ENCODE measurements around the gene THOC6.

THOC6 gene

GRCh38 chr16:2982402-2982801, 41.4 kb upstream of the THOC6 start:
- no peak overlapping the region for H3K4me3 ChIP-seq (ENCODE audit: low read depth in 1 of 2, low read length in 2 of 2)
- no peaks in the 10 kb centered on the region for H3K4me1 ChIP-seq (ENCODE audit: insufficient read depth, low read length)
- H3K36me3 ChIP-seq (ENCODE audit: insufficient read depth, low read length): no peaks in the 10 kb centered on the region

GRCh38 chr16:2983706-2984136, 40.1 kb upstream of the THOC6 start:
- H3K4me1 ChIP-seq (ENCODE audit: insufficient read depth, low read length): no peaks in the 10 kb centered on the region
- no peak overlapping the region for H3K27ac ChIP-seq (ENCODE audit: low read depth, low read length)
- peaks cover 0 to 11% of the 10 kb centered on the region in 2 donors for H3K27me3 ChIP-seq (ENCODE audit: control insufficient read depth in 1 of 2, insufficient read depth in 2 of 2, low read length in 2 of 2)
- no peak overlapping the region for H3K4me3 ChIP-seq (ENCODE audit: low read depth in 1 of 2, low read length in 2 of 2)
- no peaks in the 10 kb centered on the region for H3K36me3 ChIP-seq (ENCODE audit: insufficient read depth, low read length)
- H3K9me3 ChIP-seq (ENCODE audit: low read length): no peaks in the 10 kb centered on the region
- H3K9ac ChIP-seq (ENCODE audit: low read length): no peak overlapping the region

More at GRCh38 chr16:2982402-2982801, 41.4 kb upstream of the THOC6 start:
- peaks cover 0 to 18% of the 10 kb centered on the region in 2 donors for H3K27me3 ChIP-seq (ENCODE audit: control insufficient read depth in 1 of 2, insufficient read depth in 2 of 2, low read length in 2 of 2)
- H3K27ac ChIP-seq (ENCODE audit: low read depth, low read length): no peak overlapping the region
- no peaks in the 10 kb centered on the region for H3K9me3 ChIP-seq (ENCODE audit: low read length)
- H3K9ac ChIP-seq (ENCODE audit: low read length): no peak overlapping the region

GRCh38 chr16:2985462-2985861, 38.4 kb upstream of the THOC6 start:
- Histone ChIP-seq H3K4me1 (ENCODE audit: insufficient read depth, low read length) (no peaks in the 10 kb centered on the region), H3K9ac (ENCODE audit: low read length) (no peak overlapping the region), H3K27ac (ENCODE audit: low read depth, low read length) (no peak overlapping the region)

GRCh38 chr16:2985893-2986355, 37.9 kb upstream of the THOC6 start:
- Histone ChIP-seq H3K27me3 (ENCODE audit: control insufficient read depth in 1 of 2, insufficient read depth in 2 of 2, low read length in 2 of 2) (peaks cover 0 to 15% of the 10 kb centered on the region in 2 donors), H3K9me3 (ENCODE audit: low read length) (no peaks in the 10 kb centered on the region), H3K4me1 (ENCODE audit: insufficient read depth, low read length) (no peaks in the 10 kb centered on the region), H3K9ac (ENCODE audit: low read length) (no peak overlapping the region), H3K36me3 (ENCODE audit: insufficient read depth, low read length) (no peaks in the 10 kb centered on the region), H3K27ac (ENCODE audit: low read depth, low read length) (no peak overlapping the region), H3K4me3 (ENCODE audit: low read depth in 1 of 2, low read length in 2 of 2) (no peak overlapping the region)

More at GRCh38 chr16:2985462-2985861, 38.4 kb upstream of the THOC6 start:
- Histone ChIP-seq H3K27me3 (ENCODE audit: control insufficient read depth in 1 of 2, insufficient read depth in 2 of 2, low read length in 2 of 2) (peaks cover 0 to 12% of the 10 kb centered on the region in 2 donors), H3K9me3 (ENCODE audit: low read length) (no peaks in the 10 kb centered on the region), H3K4me3 (ENCODE audit: low read depth in 1 of 2, low read length in 2 of 2) (no peak overlapping the region), H3K36me3 (ENCODE audit: insufficient read depth, low read length) (no peaks in the 10 kb centered on the region)

- Histone ChIP-seq H3K4me1 (ENCODE audit: insufficient read depth, low read length) (no peaks in the 10 kb centered on the region), H3K9me3 (ENCODE audit: low read length) (no peaks in the 10 kb centered on the region), H3K9ac (ENCODE audit: low read length) (no peak overlapping the region), H3K36me3 (ENCODE audit: insufficient read depth, low read length) (no peaks in the 10 kb centered on the region), H3K27me3 (ENCODE audit: control insufficient read depth in 1 of 2, insufficient read depth in 2 of 2, low read length in 2 of 2) (peaks cover 0 to 15% of the 10 kb centered on the region in 2 donors), H3K27ac (ENCODE audit: low read depth, low read length) (no peak overlapping the region), H3K4me3 (ENCODE audit: low read depth in 1 of 2, low read length in 2 of 2) (no peak overlapping the region)
Observed at GRCh38 chr16:2986623-2987188, 37.1 kb upstream of the THOC6 start.

- Histone ChIP-seq H3K9ac (ENCODE audit: low read length) (no peak overlapping the region), H3K36me3 (ENCODE audit: insufficient read depth, low read length) (no peaks in the 10 kb centered on the region), H3K4me3 (ENCODE audit: low read depth in 1 of 2, low read length in 2 of 2) (no peak overlapping the region), H3K27ac (ENCODE audit: low read depth, low read length) (no peak overlapping the region), H3K9me3 (ENCODE audit: low read length) (no peaks in the 10 kb centered on the region), H3K4me1 (ENCODE audit: insufficient read depth, low read length) (no peaks in the 10 kb centered on the region), H3K27me3 (ENCODE audit: control insufficient read depth in 1 of 2, insufficient read depth in 2 of 2, low read length in 2 of 2) (peaks cover 0 to 15% of the 10 kb centered on the region in 2 donors)
Observed at GRCh38 chr16:2987286-2987685, 36.5 kb upstream of the THOC6 start.

- Histone ChIP-seq H3K4me3 (ENCODE audit: low read depth in 1 of 2, low read length in 2 of 2) (no peak overlapping the region), H3K36me3 (ENCODE audit: insufficient read depth, low read length) (no peaks in the 10 kb centered on the region), H3K9me3 (ENCODE audit: low read length) (no peaks in the 10 kb centered on the region), H3K4me1 (ENCODE audit: insufficient read depth, low read length) (no peaks in the 10 kb centered on the region), H3K9ac (ENCODE audit: low read length) (no peak overlapping the region), H3K27me3 (ENCODE audit: control insufficient read depth in 1 of 2, insufficient read depth in 2 of 2, low read length in 2 of 2) (peaks cover 0 to 15% of the 10 kb centered on the region in 2 donors), H3K27ac (ENCODE audit: low read depth, low read length) (no peak overlapping the region)
Observed at GRCh38 chr16:2987833-2988232, 36.0 kb upstream of the THOC6 start.

- no peaks in the 10 kb centered on the region for H3K4me1 ChIP-seq (ENCODE audit: insufficient read depth, low read length)
- H3K9me3 ChIP-seq (ENCODE audit: low read length): no peaks in the 10 kb centered on the region
- H3K27ac ChIP-seq (ENCODE audit: low read depth, low read length): no peak overlapping the region
- H3K9ac ChIP-seq (ENCODE audit: low read length): no peak overlapping the region
- H3K27me3 ChIP-seq (ENCODE audit: control insufficient read depth in 1 of 2, insufficient read depth in 2 of 2, low read length in 2 of 2): peaks cover 0 to 15% of the 10 kb centered on the region in 2 donors
- no peaks in the 10 kb centered on the region for H3K36me3 ChIP-seq (ENCODE audit: insufficient read depth, low read length)
- H3K4me3 ChIP-seq (ENCODE audit: low read depth in 1 of 2, low read length in 2 of 2): no peak overlapping the region
Observed at GRCh38 chr16:2988590-2989099, 35.2 kb upstream of the THOC6 start.

- Histone ChIP-seq H3K27ac (ENCODE audit: low read depth, low read length) (no peak overlapping the region), H3K27me3 (ENCODE audit: control insufficient read depth in 1 of 2, insufficient read depth in 2 of 2, low read length in 2 of 2) (peaks cover 0 to 15% of the 10 kb centered on the region in 2 donors), H3K36me3 (ENCODE audit: insufficient read depth, low read length) (no peaks in the 10 kb centered on the region), H3K9me3 (ENCODE audit: low read length) (no peaks in the 10 kb centered on the region), H3K4me1 (ENCODE audit: insufficient read depth, low read length) (no peaks in the 10 kb centered on the region), H3K4me3 (ENCODE audit: low read depth in 1 of 2, low read length in 2 of 2) (no peak overlapping the region), H3K9ac (ENCODE audit: low read length) (no peak overlapping the region)
Observed at GRCh38 chr16:2990891-2991290, 32.9 kb upstream of the THOC6 start.

GRCh38 chr16:2991566-2992261, 32.1 kb upstream of the THOC6 start:
- Histone ChIP-seq H3K4me1 (ENCODE audit: insufficient read depth, low read length) (no peaks in the 10 kb centered on the region), H3K27me3 (ENCODE audit: control insufficient read depth in 1 of 2, insufficient read depth in 2 of 2, low read length in 2 of 2) (peaks cover 0 to 21% of the 10 kb centered on the region in 2 donors), H3K9ac (ENCODE audit: low read length) (no peak overlapping the region), H3K4me3 (ENCODE audit: low read depth in 1 of 2, low read length in 2 of 2) (no peak overlapping the region), H3K27ac (ENCODE audit: low read depth, low read length) (no peak overlapping the region), H3K36me3 (ENCODE audit: insufficient read depth, low read length) (no peaks in the 10 kb centered on the region), H3K9me3 (ENCODE audit: low read length) (no peaks in the 10 kb centered on the region)

- H3K27ac ChIP-seq (ENCODE audit: low read depth, low read length): no peak overlapping the region
- H3K4me1 ChIP-seq (ENCODE audit: insufficient read depth, low read length): no peaks in the 10 kb centered on the region
- no peaks in the 10 kb centered on the region for H3K36me3 ChIP-seq (ENCODE audit: insufficient read depth, low read length)
- no peak overlapping the region for H3K9ac ChIP-seq (ENCODE audit: low read length)
- H3K4me3 ChIP-seq (ENCODE audit: low read depth in 1 of 2, low read length in 2 of 2): no peak overlapping the region
- peaks cover 0 to 28% of the 10 kb centered on the region in 2 donors for H3K27me3 ChIP-seq (ENCODE audit: control insufficient read depth in 1 of 2, insufficient read depth in 2 of 2, low read length in 2 of 2)
- no peaks in the 10 kb centered on the region for H3K9me3 ChIP-seq (ENCODE audit: low read length)
Observed at GRCh38 chr16:2992383-2993081, 31.3 kb upstream of the THOC6 start.

All from muscle layer of colon (tissue), 2 donors.